ENCODE results near the gene CTDSPL. TPM values are rescaled to one million over a fixed set of nuclear protein-coding genes. Genes with fewer than 3 reads are reported as not detected.

The CTDSPL gene
- total RNA-seq, 1 experiment from 2014 or later = 124 TPM

GRCh38 chr3:37859354-37859753 is 2.3 kb upstream of the CTDSPL start:
- BruUV-seq (replicated peaks) = TSS peak; percentile 24
- H3F3A ChIP-seq (ENCODE audit: insufficient read depth, low read depth) = peaks cover 21% of the 10 kb centered on the region; the same call in 1 of the 2 replicates
- H3K4me1 ChIP-seq (replicated peaks; ENCODE audit: insufficient read depth) = peaks cover 24% of the 10 kb centered on the region
- no peaks in the 10 kb centered on the region for H3K27me3 ChIP-seq (ENCODE audit: insufficient read depth, low read depth)
- TF ChIP-seq CTCF (conservative IDR thresholded peaks at IDR 0.05) (no peak), EZH2 (IDR thresholded peaks at IDR 0.05; ENCODE audit: low read depth) (no peak)
- intact Hi-C loops (cut with micrococcal nuclease; ENCODE audit: unreplicated experiment) = loop anchor here (5.0 to 10.0 kb wide), 2 partner anchors 258 to 625 kb away; no protein-coding TSS in a partner anchor
- DNase-seq = no peak
- ChIA-PET CTCF (no interaction called here), POLR2A (ENCODE audit: unreplicated experiment) (interaction anchor here (0.6 kb wide), 1 partner anchor 107 kb away, joined by 4 read pairs; no protein-coding TSS in a partner anchor)
- H3K4me3 ChIP-seq = no peak overlapping the region
- no peak overlapping the region for H2AFZ ChIP-seq
- H3K9me3 ChIP-seq (ENCODE audit: insufficient read depth, low read depth) = no peaks in the 10 kb centered on the region
- H3K27ac ChIP-seq = no peak overlapping the region
- H3K9me2 ChIP-seq (ENCODE audit: insufficient read depth) = no peaks in the 10 kb centered on the region
- no peaks in the 10 kb centered on the region for H4K20me1 ChIP-seq (ENCODE audit: insufficient read depth)
- H3K4me2 ChIP-seq = no peak overlapping the region
- H3K36me3 ChIP-seq (ENCODE audit: low read depth) = peaks cover 5% of the 10 kb centered on the region; the same call in 1 of the 2 replicates
- peaks cover 42% of the 10 kb centered on the region for H3K79me2 ChIP-seq (ENCODE audit: low read depth)

DNA sequence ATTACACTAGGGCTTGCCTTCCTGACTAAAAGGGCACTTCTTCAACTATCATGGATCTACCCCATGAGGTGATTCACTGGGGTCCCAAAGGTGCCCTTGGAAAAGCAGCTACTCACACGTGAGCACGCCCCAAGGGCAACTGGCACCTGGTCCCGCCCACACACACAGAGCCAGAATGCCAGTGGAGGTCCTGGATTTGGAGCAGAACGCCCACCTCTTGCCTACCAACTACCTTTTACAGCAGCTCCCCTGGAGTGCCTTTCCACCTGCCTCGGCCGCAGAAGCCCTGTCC is 1.8 kb upstream of the CTDSPL start:
- Histone ChIP-seq H2AFZ (no peak overlapping the region), H3K36me3 (ENCODE audit: low read depth) (peaks cover 5% of the 10 kb centered on the region; the same call in 1 of the 2 replicates), H4K20me1 (ENCODE audit: insufficient read depth) (no peaks in the 10 kb centered on the region), H3F3A (ENCODE audit: insufficient read depth, low read depth) (peaks cover 22% of the 10 kb centered on the region; the same call in 1 of the 2 replicates), H3K9me3 (ENCODE audit: insufficient read depth, low read depth) (no peaks in the 10 kb centered on the region), H3K27me3 (ENCODE audit: insufficient read depth, low read depth) (no peaks in the 10 kb centered on the region), H3K4me1 (replicated peaks; ENCODE audit: insufficient read depth) (peaks cover 29% of the 10 kb centered on the region), H3K4me2 (peak overlapping the region; percentile 38), H3K27ac (0 out of 2 replicates have a peak overlapping the region, but pooled peaks have one; percentile 39), H3K79me2 (ENCODE audit: low read depth) (peaks cover 46% of the 10 kb centered on the region), H3K4me3 (no peak overlapping the region), H3K9me2 (ENCODE audit: insufficient read depth) (no peaks in the 10 kb centered on the region)
- intact Hi-C loops (cut with micrococcal nuclease; ENCODE audit: unreplicated experiment) = loop anchor here (5.0 to 10.0 kb wide), 2 partner anchors 257 to 625 kb away; no protein-coding TSS in a partner anchor
- ChIA-PET CTCF (no interaction called here), POLR2A (ENCODE audit: unreplicated experiment) (interaction anchor here (0.6 kb wide), 1 partner anchor 106 kb away, joined by 4 read pairs; no protein-coding TSS in a partner anchor)
- DNase-seq = no peak
- no TSS peak for BruUV-seq (replicated peaks)
- no peak for TF ChIP-seq CTCF (conservative IDR thresholded peaks at IDR 0.05)
- no peak for TF ChIP-seq EZH2 (IDR thresholded peaks at IDR 0.05; ENCODE audit: low read depth)

- ChIA-PET CTCF (no interaction called here), POLR2A (ENCODE audit: unreplicated experiment) (interaction anchor here (0.6 to 1.6 kb wide), 4 partner anchors 31 to 170 kb away, joined by 3 to 8 read pairs (median 4); no protein-coding TSS in a partner anchor)
- H3K9me3 ChIP-seq (ENCODE audit: insufficient read depth, low read depth) = 0 out of 2 replicates have a peak, but pooled peaks cover 3% of the 10 kb centered on the region
- H2AFZ ChIP-seq = peak overlapping the region; percentile 60; the same call in 1 of the 2 replicates
- H3K4me2 ChIP-seq = peak overlapping the region; percentile 98
- peak overlapping the region; percentile 66 for H3K27ac ChIP-seq
- H3K27me3 ChIP-seq (ENCODE audit: insufficient read depth, low read depth) = no peaks in the 10 kb centered on the region
- H3K36me3 ChIP-seq (ENCODE audit: low read depth) = peaks cover 5% of the 10 kb centered on the region; the same call in 1 of the 2 replicates
- H3K79me2 ChIP-seq (ENCODE audit: low read depth) = peaks cover 71% of the 10 kb centered on the region
- peaks cover 29% of the 10 kb centered on the region; the same call in 1 of the 2 replicates for H3F3A ChIP-seq (ENCODE audit: insufficient read depth, low read depth)
- peak in 1 of 2 experiments; percentile 15 for DNase-seq
- TF ChIP-seq EZH2 (IDR thresholded peaks at IDR 0.05; ENCODE audit: low read depth) (no peak), CTCF (conservative IDR thresholded peaks at IDR 0.05) (no peak)
- intact Hi-C loops (cut with micrococcal nuclease; ENCODE audit: unreplicated experiment) = loop anchor here (2.0 kb wide), 1 partner anchor 74 kb away; no protein-coding TSS in a partner anchor
- H3K9me2 ChIP-seq (ENCODE audit: insufficient read depth) = no peaks in the 10 kb centered on the region
- no peaks in the 10 kb centered on the region for H4K20me1 ChIP-seq (ENCODE audit: insufficient read depth)
- H3K4me3 ChIP-seq = peak overlapping the region; percentile 87
- BruUV-seq (replicated peaks) = no TSS peak
- H3K4me1 ChIP-seq (replicated peaks; ENCODE audit: insufficient read depth) = peaks cover 38% of the 10 kb centered on the region
These were observed 681 bp downstream of the CTDSPL start for GRCh38 chr3:37862219-37862902.

All from PC-9 (cell line).